Epithelial cell of proximal tubule (primary cell): ENCODE measurements around the gene NDUFS7. TPM values are rescaled to one million over a fixed set of nuclear protein-coding genes. Genes with fewer than 3 reads are reported as not detected.
"Not testable (repeated sequence)": the region's sequence is repeated elsewhere in the genome, so short reads cannot be mapped to it uniquely, and the experiment has no call there.

Source experiments
- DNase-seq: peaks from one replicate; pipeline ENCODE4 v3.0.0-alpha.2; 2011; ENCODE audit warnings: low read depth
- H3K4me3 ChIP-seq: 2 replicates; pipeline ENCODE4 v1.5.1; 2011; ENCODE audit warnings: low read depth, mild to moderate bottlenecking, low read length
- total RNA-seq: library from RNA; depleted of rRNA; stranded (reverse); fragments of >200 nt; gene quantifications from 2 replicates; pipeline ENCODE4 v1.2.3, GENCODE V29; 2015
- TF ChIP-seq, protein P1 (sequence below): conservative IDR thresholded peaks from 2 replicates; pipeline ENCODE4 v1.5.1; 2012; ENCODE audit warnings: low read depth, mild to moderate bottlenecking, low read length

The NDUFS7 gene
- total RNA-seq, 1 donor from 2014 or later: 174 TPM

DNA sequence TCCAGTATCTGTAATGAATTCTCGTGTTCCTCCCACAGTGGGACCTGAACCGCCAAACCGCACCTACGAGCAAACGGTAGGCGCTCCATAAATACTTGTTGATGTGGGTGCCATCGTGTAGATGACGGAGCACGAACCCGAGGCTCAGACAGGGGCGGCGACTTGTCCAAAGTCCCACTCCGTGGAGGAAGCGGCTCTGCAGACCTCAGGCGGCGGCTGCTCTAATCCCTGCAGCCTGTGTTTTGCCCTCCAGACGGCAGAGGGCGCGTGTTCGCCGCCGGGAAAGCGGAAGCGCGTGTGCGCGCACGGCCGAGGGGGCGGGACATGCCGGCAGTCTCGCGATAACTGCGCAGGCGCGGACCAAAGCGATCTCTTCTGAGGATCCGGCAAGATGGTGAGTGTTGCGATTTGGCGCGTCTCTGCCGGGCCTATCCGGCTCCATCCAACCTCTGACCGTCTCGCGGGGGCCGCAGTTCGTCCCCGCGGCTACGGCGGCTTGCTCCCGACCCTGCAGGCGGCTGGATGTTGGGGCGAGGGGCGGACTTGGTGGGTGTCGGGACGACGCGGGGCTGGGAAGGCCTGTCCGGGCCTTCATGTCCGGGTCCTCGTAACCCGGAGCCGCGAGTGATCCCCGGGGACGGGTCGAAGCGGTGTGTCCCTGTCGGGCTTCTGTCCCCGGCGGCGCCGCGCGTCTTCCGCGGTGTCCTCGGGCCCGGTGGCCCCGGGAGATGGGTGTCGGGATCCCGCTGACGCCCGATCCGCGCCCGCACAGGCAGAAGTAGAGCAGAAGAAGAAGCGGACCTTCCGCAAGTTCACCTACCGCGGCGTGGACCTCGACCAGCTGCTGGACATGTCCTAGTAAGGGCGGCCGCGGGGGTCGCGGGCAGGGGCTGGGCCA, 54.6 kb downstream of the NDUFS7 start, which contains the start of gene RPS15:
Gene RPS15, plus strand, starts transcription at position 362 of the 898 bp plus-strand sequence. Its CDS starts 30 bp downstream, at position 392.
- peak within 1 kb of the TSS; percentile 78 for H3K4me3 ChIP-seq
- TF ChIP-seq, protein P1, sequence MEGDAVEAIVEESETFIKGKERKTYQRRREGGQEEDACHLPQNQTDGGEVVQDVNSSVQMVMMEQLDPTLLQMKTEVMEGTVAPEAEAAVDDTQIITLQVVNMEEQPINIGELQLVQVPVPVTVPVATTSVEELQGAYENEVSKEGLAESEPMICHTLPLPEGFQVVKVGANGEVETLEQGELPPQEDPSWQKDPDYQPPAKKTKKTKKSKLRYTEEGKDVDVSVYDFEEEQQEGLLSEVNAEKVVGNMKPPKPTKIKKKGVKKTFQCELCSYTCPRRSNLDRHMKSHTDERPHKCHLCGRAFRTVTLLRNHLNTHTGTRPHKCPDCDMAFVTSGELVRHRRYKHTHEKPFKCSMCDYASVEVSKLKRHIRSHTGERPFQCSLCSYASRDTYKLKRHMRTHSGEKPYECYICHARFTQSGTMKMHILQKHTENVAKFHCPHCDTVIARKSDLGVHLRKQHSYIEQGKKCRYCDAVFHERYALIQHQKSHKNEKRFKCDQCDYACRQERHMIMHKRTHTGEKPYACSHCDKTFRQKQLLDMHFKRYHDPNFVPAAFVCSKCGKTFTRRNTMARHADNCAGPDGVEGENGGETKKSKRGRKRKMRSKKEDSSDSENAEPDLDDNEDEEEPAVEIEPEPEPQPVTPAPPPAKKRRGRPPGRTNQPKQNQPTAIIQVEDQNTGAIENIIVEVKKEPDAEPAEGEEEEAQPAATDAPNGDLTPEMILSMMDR: peak; percentile 82
- peak; percentile 58 for DNase-seq

DNA sequence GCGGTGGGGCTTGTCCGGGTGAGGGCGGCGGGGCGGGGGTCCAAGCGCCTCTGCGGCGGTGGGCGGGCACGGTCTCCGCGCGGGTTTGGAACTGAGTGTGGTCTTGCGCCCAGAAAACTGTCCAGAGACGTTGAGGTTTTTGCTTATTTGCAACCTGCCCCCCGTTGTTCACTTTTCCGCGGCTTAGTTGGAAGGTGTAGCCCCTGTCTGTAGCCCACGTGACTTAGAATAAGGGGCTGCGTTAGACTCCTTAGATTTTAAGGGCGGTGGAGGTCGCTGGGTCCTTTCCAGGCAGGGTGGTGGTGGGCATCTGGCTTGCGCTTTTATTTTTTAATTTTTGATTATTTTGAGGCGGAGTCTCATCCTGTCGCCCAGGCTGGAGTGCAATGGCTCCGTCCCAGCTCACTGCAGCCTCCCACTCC, 55.2 kb downstream of the NDUFS7 start:
- DNase-seq: no peak
- TF ChIP-seq, protein P1: no peak

DNA sequence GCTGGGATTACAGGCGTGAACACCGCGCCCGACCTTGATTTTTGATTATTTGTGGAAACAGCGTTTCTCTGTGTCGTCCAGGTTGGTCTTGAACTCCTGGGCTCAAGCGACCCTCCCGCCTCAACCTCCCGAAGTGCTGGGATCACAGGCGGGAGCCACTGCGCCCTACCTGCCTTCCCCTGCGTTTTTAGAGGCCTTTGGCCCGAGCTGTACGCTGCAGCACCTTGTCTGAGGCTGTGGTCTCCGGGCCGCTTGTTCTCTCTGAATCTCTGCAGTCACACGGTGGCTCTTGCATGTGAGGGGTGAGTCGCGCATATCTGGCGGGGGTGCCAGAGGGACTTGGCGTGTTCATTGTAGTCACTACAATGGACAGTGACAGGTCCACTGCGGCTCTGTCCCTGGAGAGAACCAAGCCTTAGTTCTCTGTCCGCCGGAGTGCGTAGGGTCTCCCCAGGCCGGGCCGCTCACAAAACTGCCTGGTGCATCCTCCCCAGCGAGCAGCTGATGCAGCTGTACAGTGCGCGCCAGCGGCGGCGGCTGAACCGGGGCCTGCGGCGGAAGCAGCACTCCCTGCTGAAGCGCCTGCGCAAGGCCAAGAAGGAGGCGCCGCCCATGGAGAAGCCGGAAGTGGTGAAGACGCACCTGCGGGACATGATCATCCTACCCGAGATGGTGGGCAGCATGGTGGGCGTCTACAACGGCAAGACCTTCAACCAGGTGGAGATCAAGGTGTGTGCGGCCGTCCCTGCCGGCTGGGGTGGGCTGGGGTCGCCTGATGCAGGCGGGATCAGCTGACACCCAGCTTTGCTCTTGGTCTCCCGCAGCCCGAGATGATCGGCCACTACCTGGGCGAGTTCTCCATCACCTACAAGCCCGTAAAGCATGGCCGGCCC, 56.1 kb downstream of the NDUFS7 start:
- peak overlapping the region; percentile 78 for H3K4me3 ChIP-seq
- not testable (repeated sequence) for DNase-seq

More for the DNA sequence above, 55.2 kb downstream of the NDUFS7 start:
- peak overlapping the region; percentile 78 for H3K4me3 ChIP-seq

- no peak for DNase-seq
- no peak overlapping the region for H3K4me3 ChIP-seq
- TF ChIP-seq, protein P1: no peak
These were observed 56.7 kb downstream of the NDUFS7 start for GRCh38 chr19:1440418-1440801.

GRCh38 chr19:1441022-1441426, 57.3 kb downstream of the NDUFS7 start:
- no peak overlapping the region for H3K4me3 ChIP-seq
- TF ChIP-seq, protein P1: no peak
- no peak for DNase-seq

GRCh38 chr19:1441677-1442438, 58.2 kb downstream of the NDUFS7 start:
- DNase-seq: no peak
- TF ChIP-seq, protein P1: no peak
- H3K4me3 ChIP-seq: no peak overlapping the region

Other genes with a start within 250 kb of the NDUFS7 start
- gene SBNO2, start 209.6 kb upstream of the NDUFS7 start, total RNA-seq: 56.2 and 66.1 TPM in 2 replicates
- gene STK11, start 178.1 kb upstream of the NDUFS7 start, total RNA-seq: 80.4 and 96.9 TPM in 2 replicates
- gene CBARP, start 145.9 kb upstream of the NDUFS7 start, total RNA-seq: 6.8 and 9.7 TPM in 2 replicates
- 110 and 114 TPM in 2 replicates for gene ATP5F1D, start 142.2 kb upstream of the NDUFS7 start, total RNA-seq
- gene MIDN, start 135.3 kb upstream of the NDUFS7 start, total RNA-seq: 44.1 and 66.3 TPM in 2 replicates
- gene CIRBP, start 114.6 kb upstream of the NDUFS7 start, total RNA-seq: 165 and 317 TPM in 2 replicates
- gene FAM174C, start 108.4 kb upstream of the NDUFS7 start, total RNA-seq: 123 and 124 TPM in 2 replicates
- gene EFNA2, start 98.0 kb upstream of the NDUFS7 start, total RNA-seq: 0.23 and 0.36 TPM in 2 replicates
- 22.5 and 29.2 TPM in 2 replicates for gene GAMT, start 17.6 kb downstream of the NDUFS7 start, total RNA-seq
- 53.8 and 136 TPM in 2 replicates for gene DAZAP1, start 23.7 kb downstream of the NDUFS7 start, total RNA-seq
- gene RPS15, start 54.5 kb downstream of the NDUFS7 start, total RNA-seq: 2,061 and 3,361 TPM in 2 replicates
- gene APC2, start 66.2 kb downstream of the NDUFS7 start, total RNA-seq: not detected in 2 replicates
- gene C19orf25, start 95.3 kb downstream of the NDUFS7 start, total RNA-seq: 26.6 and 32.6 TPM in 2 replicates
- gene PCSK4, start 106.4 kb downstream of the NDUFS7 start, total RNA-seq: 1.4 and 2.5 TPM in 2 replicates
- 3.8 and 4.8 TPM in 2 replicates for gene REEP6, start 107.3 kb downstream of the NDUFS7 start, total RNA-seq
- gene ADAMTSL5, start 129.1 kb downstream of the NDUFS7 start, total RNA-seq: 0.07 and 0.23 TPM in 2 replicates
- not detected in 2 replicates for gene PLK5, start 140.2 kb downstream of the NDUFS7 start, total RNA-seq
- gene MEX3D, start 184.4 kb downstream of the NDUFS7 start, total RNA-seq: 134 and 139 TPM in 2 replicates
- gene MBD3, start 209.0 kb downstream of the NDUFS7 start, total RNA-seq: 115 and 149 TPM in 2 replicates
- gene UQCR11, start 221.6 kb downstream of the NDUFS7 start, total RNA-seq: 91.4 and 114 TPM in 2 replicates